Esophagus mucosa (tissue), 1 donor: Measurements from ENCODE around the gene APPBP2. TPM values are rescaled to one million over a fixed set of nuclear protein-coding genes. Genes with fewer than 3 reads are reported as not detected.
"Not testable (repeated sequence)": the region's sequence is repeated elsewhere in the genome, so short reads cannot be mapped to it uniquely, and the experiment has no call there.

ENCODE experiments used
- ATAC-seq: fragments of 200-7000 bp; cut with Tn5 transposase; one replicate; pipeline ENCODE4 v1.9.1; 2020
- total RNA-seq: library from RNA; stranded (reverse); gene quantifications from one replicate; pipeline ENCODE4 v1.2.4, GENCODE V29; 2023
- donor health status: DM: yes; HTN: yes; CAD: no.

The APPBP2 gene
- total RNA-seq, 1 donor from 2014 or later = 23.2 TPM

- no peak for ATAC-seq
Measured at GRCh38 chr17:60534010-60534555, 8.0 kb upstream of the APPBP2 start.

GRCh38 chr17:60529806-60530205 lies 3.8 kb upstream of the APPBP2 start:
- no peak for ATAC-seq

- ATAC-seq = no peak
Measured at GRCh38 chr17:60528828-60529227, 2.8 kb upstream of the APPBP2 start.

- ATAC-seq = no peak
Measured at GRCh38 chr17:60527701-60528100, 1.7 kb upstream of the APPBP2 start.

- ATAC-seq = no peak
Measured at GRCh38 chr17:60526726-60527125, 684 bp upstream of the APPBP2 start.

- peak; percentile 32 for ATAC-seq
Measured at GRCh38 chr17:60525328-60525684, 736 bp downstream of the APPBP2 start.

- no peak for ATAC-seq
Measured at GRCh38 chr17:60524463-60525327, 1.3 kb downstream of the APPBP2 start.

GRCh38 chr17:60523822-60524221 lies 2.2 kb downstream of the APPBP2 start:
- no peak for ATAC-seq

- no peak for ATAC-seq
Measured at GRCh38 chr17:60522889-60523626, 3.0 kb downstream of the APPBP2 start.

GRCh38 chr17:60519795-60520194 lies 6.2 kb downstream of the APPBP2 start:
- no peak for ATAC-seq

- ATAC-seq = not testable (repeated sequence)
Measured at GRCh38 chr17:60515683-60516082, 10.4 kb downstream of the APPBP2 start.

GRCh38 chr17:60515199-60515598 lies 10.8 kb downstream of the APPBP2 start:
- ATAC-seq = not testable (repeated sequence)

- no peak for ATAC-seq
Measured at GRCh38 chr17:60514500-60514899, 11.5 kb downstream of the APPBP2 start.

- no peak for ATAC-seq
Measured at GRCh38 chr17:60514053-60514452, 12.0 kb downstream of the APPBP2 start.

GRCh38 chr17:60513014-60513413 lies 13.0 kb downstream of the APPBP2 start:
- no peak for ATAC-seq

GRCh38 chr17:60510723-60511122 lies 15.3 kb downstream of the APPBP2 start:
- ATAC-seq = no peak

- ATAC-seq = no peak
Measured at GRCh38 chr17:60510031-60510430, 16.0 kb downstream of the APPBP2 start.

- no peak for ATAC-seq
Measured at GRCh38 chr17:60508384-60508980, 17.6 kb downstream of the APPBP2 start.

- peak; percentile 65 for ATAC-seq
Measured at GRCh38 chr17:60506312-60506711, 19.7 kb downstream of the APPBP2 start.

- ATAC-seq = no peak
Measured at GRCh38 chr17:60502145-60502544, 23.9 kb downstream of the APPBP2 start.

GRCh38 chr17:60501589-60501988 lies 24.5 kb downstream of the APPBP2 start:
- ATAC-seq = no peak

GRCh38 chr17:60496041-60496440 lies 30.0 kb downstream of the APPBP2 start:
- no peak for ATAC-seq

GRCh38 chr17:60495260-60495659 lies 30.8 kb downstream of the APPBP2 start:
- no peak for ATAC-seq
